Skin of body (tissue), 2 donors: Measurements from ENCODE around the gene RAB31. TPM values are rescaled to one million over a fixed set of nuclear protein-coding genes. Genes with fewer than 3 reads are reported as not detected.

Source experiments
- DNase-seq: peaks from one replicate; lab custom pipeline; 2025; lab: John Stamatoyannopoulos, UW
- total RNA-seq: library from RNA; depleted of rRNA; stranded (reverse); fragments of >200 nt; gene quantifications from one replicate; pipeline ENCODE4 v1.2.3, GENCODE V29; 2014

The RAB31 gene
- total RNA-seq, 1 donor from 2014 or later: 31.1 TPM

GRCh38 chr18:9817286-9817685 is 109.2 kb downstream of the RAB31 start:
- DNase-seq: no peak

GRCh38 chr18:9817725-9818422 is 109.8 kb downstream of the RAB31 start:
- DNase-seq: no peak

GRCh38 chr18:9818423-9818734 is 110.3 kb downstream of the RAB31 start:
- no peak for DNase-seq

- no peak for DNase-seq
These were observed 112.0 kb downstream of the RAB31 start for GRCh38 chr18:9820127-9820526.

- DNase-seq: no peak
These were observed 112.6 kb downstream of the RAB31 start for GRCh38 chr18:9820719-9821118.

- DNase-seq: no peak
These were observed 114.6 kb downstream of the RAB31 start for GRCh38 chr18:9822587-9823185.

GRCh38 chr18:9823805-9824473 is 115.8 kb downstream of the RAB31 start:
- no peak for DNase-seq

GRCh38 chr18:9824474-9824832 is 116.4 kb downstream of the RAB31 start:
- no peak for DNase-seq

- no peak for DNase-seq
These were observed 116.9 kb downstream of the RAB31 start for GRCh38 chr18:9824952-9825371.

GRCh38 chr18:9825571-9826073 is 117.5 kb downstream of the RAB31 start:
- no peak for DNase-seq

- no peak for DNase-seq
These were observed 118.6 kb downstream of the RAB31 start for GRCh38 chr18:9826685-9827084.

- no peak for DNase-seq
These were observed 119.2 kb downstream of the RAB31 start for GRCh38 chr18:9827211-9827792.

- no peak for DNase-seq
These were observed 119.8 kb downstream of the RAB31 start for GRCh38 chr18:9827793-9828505.

GRCh38 chr18:9828506-9829396 is 120.7 kb downstream of the RAB31 start:
- DNase-seq: no peak

- DNase-seq: no peak
These were observed 121.3 kb downstream of the RAB31 start for GRCh38 chr18:9829397-9829712.

- no peak for DNase-seq
These were observed 123.1 kb downstream of the RAB31 start for GRCh38 chr18:9831036-9831722.

GRCh38 chr18:9831723-9832199 is 123.7 kb downstream of the RAB31 start:
- no peak for DNase-seq

GRCh38 chr18:9832871-9833270 is 124.8 kb downstream of the RAB31 start:
- DNase-seq: no peak

GRCh38 chr18:9834551-9834950 is 126.5 kb downstream of the RAB31 start:
- no peak for DNase-seq

- DNase-seq: peak; percentile 49
These were observed 127.1 kb downstream of the RAB31 start for GRCh38 chr18:9835113-9835755.
